Upper lobe of right lung (tissue), 1 donor: ENCODE results near the gene UBAC2. TPM values are rescaled to one million over a fixed set of nuclear protein-coding genes. Genes with fewer than 3 reads are reported as not detected.
"Not testable (repeated sequence)": the region's sequence is repeated elsewhere in the genome, so short reads cannot be mapped to it uniquely, and the experiment has no call there.

Experiments used
- ATAC-seq: fragments of 200-7000 bp; cut with Tn5 transposase; one replicate; pipeline ENCODE4 v1.9.1; 2020; ENCODE audit warnings: mild to moderate bottlenecking, moderate library complexity
- DNase-seq: peaks from one replicate; pipeline ENCODE4 v3.0.0-alpha.2; 2020
- H3K27ac ChIP-seq: fragments of 200-600 bp; one replicate; pipeline ENCODE4 v1.8.0; 2022
- H3K27me3 ChIP-seq: fragments of 200-600 bp; one replicate; pipeline ENCODE4 v1.8.0; 2022; ENCODE audit warnings: mild to moderate bottlenecking
- H3K36me3 ChIP-seq: fragments of 200-600 bp; one replicate; pipeline ENCODE4 v1.8.0; 2022
- H3K4me1 ChIP-seq: fragments of 200-600 bp; one replicate; pipeline ENCODE4 v1.8.0; 2022
- H3K4me3 ChIP-seq: fragments of 200-600 bp; one replicate; pipeline ENCODE4 v1.8.0; 2022; ENCODE audit warnings: mild to moderate bottlenecking
- H3K9me3 ChIP-seq: fragments of 200-600 bp; one replicate; pipeline ENCODE4 v1.8.0; 2022
- intact Hi-C: fragments of 100-400 bp; cut with DNase I; formaldehyde crosslinking; loops from one replicate; pipeline ENCODE4 v1.11.0; 2022
- total RNA-seq: library from RNA; stranded (reverse); fragmentation: NEBNext Ultra II Directional; extraction: Animal tissue kit (Norgen Biotek cat#: 25700); gene quantifications from one replicate; pipeline ENCODE4 v1.2.1, GENCODE V29; 2021
- TF ChIP-seq, protein P1 (sequence below): fragments of 200-600 bp; IDR thresholded peaks from one replicate; pipeline ENCODE4 v1.8.0; 2022; ENCODE audit warnings: antibody characterized with exemption
- donor health status: DM: no; HTN: yes; CAD: no; lungs with severe emphysema.

The UBAC2 gene
- total RNA-seq, 1 donor from 2014 or later: 50.2 TPM

DNA sequence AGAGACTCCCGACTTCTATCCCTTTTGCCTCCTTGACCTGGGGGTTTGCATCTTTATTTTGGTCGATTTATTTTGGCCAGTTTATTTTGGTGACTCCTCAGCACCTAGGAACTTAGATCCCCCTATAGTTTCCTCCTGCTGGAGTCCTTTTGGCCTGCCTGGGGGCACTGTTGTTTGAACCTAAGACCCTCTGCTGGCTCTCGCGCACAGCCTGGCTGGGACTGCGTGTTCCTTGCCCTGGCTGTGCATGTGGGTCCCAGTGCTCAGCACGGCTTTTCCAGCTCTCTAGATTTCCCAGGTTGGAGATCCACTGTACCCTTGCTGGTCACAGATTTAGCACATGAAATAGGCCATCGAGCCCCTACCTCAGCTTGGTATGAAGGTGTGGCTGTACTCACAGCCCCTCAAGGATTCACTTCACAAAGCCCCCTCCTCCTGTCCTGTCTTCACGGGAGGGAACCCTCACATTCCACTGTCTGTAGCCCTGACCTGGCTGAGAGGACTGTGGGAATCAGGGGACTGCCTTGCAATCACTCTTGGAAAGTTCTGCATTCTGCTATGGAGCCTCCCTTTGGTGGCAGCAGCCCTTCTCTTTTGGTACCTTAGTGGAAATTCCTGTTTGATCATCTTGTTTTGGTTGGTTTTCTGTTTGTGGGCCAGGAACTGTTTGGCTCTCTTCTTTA, 8.3 kb downstream of the UBAC2 start:
- no peaks in the 10 kb centered on the region for H3K36me3 ChIP-seq
- H3K4me1 ChIP-seq: no peaks in the 10 kb centered on the region
- no peak overlapping the region for H3K4me3 ChIP-seq
- DNase-seq (no peak), ATAC-seq (no peak)
- no peaks in the 10 kb centered on the region for H3K27me3 ChIP-seq
- intact Hi-C loops: no loop called here
- no peaks in the 10 kb centered on the region for H3K9me3 ChIP-seq
- TF ChIP-seq, protein P1, sequence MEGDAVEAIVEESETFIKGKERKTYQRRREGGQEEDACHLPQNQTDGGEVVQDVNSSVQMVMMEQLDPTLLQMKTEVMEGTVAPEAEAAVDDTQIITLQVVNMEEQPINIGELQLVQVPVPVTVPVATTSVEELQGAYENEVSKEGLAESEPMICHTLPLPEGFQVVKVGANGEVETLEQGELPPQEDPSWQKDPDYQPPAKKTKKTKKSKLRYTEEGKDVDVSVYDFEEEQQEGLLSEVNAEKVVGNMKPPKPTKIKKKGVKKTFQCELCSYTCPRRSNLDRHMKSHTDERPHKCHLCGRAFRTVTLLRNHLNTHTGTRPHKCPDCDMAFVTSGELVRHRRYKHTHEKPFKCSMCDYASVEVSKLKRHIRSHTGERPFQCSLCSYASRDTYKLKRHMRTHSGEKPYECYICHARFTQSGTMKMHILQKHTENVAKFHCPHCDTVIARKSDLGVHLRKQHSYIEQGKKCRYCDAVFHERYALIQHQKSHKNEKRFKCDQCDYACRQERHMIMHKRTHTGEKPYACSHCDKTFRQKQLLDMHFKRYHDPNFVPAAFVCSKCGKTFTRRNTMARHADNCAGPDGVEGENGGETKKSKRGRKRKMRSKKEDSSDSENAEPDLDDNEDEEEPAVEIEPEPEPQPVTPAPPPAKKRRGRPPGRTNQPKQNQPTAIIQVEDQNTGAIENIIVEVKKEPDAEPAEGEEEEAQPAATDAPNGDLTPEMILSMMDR: no peak
- H3K27ac ChIP-seq: no peak overlapping the region

DNA sequence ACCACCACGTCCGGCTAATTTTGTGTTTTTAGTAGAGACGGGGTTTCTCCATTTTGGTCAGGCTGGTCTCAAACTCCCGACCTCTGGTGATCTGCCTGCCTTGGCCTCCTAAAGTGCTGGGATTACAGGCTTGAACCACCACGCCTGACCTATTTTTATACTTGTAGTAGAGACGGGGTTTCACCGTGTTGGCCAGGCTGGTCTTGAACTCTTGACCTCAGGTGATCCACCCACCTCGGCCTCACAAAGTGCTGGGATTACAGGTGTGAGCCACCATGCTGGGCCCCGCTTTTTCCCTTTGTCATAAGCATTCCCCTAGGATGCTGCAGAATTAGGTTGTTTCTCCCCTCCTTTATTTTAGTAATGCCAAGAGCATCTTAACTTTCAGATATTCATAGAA, 10.0 kb downstream of the UBAC2 start:
- H3K27me3 ChIP-seq, intact Hi-C loops, DNase-seq, ATAC-seq, H3K4me1 ChIP-seq, H3K4me3 ChIP-seq, H3K9me3 ChIP-seq, H3K27ac ChIP-seq, H3K36me3 ChIP-seq: not testable (repeated sequence)

DNA sequence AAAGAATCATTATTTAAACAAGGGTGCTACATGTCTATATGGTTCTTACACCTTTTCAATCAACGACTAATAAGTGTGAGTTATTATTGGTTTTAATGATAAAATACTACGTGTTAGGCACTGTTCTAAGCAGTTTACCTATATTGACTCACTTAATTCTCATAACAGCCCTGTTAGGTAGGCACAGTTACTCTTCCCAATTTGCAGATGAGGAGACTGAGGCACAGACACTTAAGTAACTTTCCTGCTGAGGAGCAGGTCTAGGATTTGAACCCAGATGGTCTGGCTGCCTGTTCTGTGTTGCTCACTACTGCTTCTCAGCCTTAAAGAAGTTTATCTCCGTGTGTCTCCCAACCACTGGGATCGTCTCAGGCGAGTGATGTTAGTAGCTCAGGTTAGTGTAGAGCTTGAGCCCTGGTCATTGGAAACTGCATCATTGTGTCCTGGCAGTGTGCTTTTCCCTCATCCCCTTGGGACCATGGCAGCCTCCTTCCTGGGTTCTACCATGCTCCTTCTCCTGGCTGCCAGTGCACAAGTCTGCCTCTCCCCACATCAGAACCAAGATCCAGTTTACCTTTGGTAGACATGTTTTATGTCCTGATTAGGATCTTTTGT, 10.9 kb downstream of the UBAC2 start:
- Histone ChIP-seq H3K9me3 (no peaks in the 10 kb centered on the region), H3K36me3 (no peaks in the 10 kb centered on the region), H3K4me3 (no peak overlapping the region), H3K27me3 (no peaks in the 10 kb centered on the region), H3K27ac (no peak overlapping the region), H3K4me1 (no peaks in the 10 kb centered on the region)
- no peak for ATAC-seq
- TF ChIP-seq, protein P1: no peak
- intact Hi-C loops: no loop called here
- DNase-seq: no peak

DNA sequence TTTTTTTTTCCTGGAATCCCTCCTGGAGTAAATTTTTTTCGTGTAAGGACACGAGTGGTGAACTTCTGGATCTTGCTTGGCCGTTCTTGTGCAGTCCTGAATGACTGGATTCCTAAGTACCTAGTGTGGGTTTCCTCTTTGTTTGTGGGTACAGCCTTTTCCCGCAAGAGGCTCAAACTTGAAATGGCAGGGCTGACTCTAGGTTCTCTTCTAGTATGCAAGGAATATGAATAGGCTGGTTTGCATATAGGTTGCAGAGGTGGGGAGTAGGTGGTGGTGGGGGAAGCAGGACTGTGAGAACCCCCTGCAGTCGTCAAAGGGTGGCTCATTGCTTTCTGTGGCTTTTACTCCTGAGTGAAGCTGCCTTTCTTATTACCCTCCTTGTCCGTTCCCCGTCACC, 13.6 kb downstream of the UBAC2 start:
- TF ChIP-seq, protein P1: no peak
- Histone ChIP-seq H3K4me3 (no peak overlapping the region), H3K27ac (no peak overlapping the region), H3K36me3 (no peaks in the 10 kb centered on the region), H3K27me3 (no peaks in the 10 kb centered on the region), H3K9me3 (no peaks in the 10 kb centered on the region), H3K4me1 (peaks cover 23% of the 10 kb centered on the region)
- intact Hi-C loops: no loop called here
- DNase-seq (no peak), ATAC-seq (no peak)

DNA sequence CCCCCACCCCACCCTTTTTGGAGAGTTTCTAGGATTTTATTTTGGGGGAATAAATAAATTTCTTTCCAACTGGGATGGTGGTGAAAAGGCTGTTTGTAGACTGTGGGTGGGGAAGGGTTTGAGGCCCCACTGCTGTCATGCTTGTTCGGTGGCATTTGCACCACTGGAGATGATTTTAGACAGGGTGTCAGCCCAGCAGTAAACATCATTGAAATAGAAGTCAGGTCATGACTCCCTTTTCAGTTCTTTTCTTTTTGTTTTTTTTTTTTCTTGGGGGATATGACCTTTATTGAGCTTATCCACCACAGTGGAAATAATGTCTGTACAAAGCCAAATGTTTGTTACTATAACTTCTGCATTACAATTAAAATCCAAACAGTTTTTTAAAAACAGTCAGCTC, 14.1 kb downstream of the UBAC2 start:
- Histone ChIP-seq H3K36me3 (no peaks in the 10 kb centered on the region), H3K4me3 (no peak overlapping the region), H3K27ac (no peak overlapping the region), H3K9me3 (no peaks in the 10 kb centered on the region), H3K27me3 (no peaks in the 10 kb centered on the region), H3K4me1 (peaks cover 28% of the 10 kb centered on the region)
- intact Hi-C loops: no loop called here
- ATAC-seq (no peak), DNase-seq (no peak)
- TF ChIP-seq, protein P1: no peak

DNA sequence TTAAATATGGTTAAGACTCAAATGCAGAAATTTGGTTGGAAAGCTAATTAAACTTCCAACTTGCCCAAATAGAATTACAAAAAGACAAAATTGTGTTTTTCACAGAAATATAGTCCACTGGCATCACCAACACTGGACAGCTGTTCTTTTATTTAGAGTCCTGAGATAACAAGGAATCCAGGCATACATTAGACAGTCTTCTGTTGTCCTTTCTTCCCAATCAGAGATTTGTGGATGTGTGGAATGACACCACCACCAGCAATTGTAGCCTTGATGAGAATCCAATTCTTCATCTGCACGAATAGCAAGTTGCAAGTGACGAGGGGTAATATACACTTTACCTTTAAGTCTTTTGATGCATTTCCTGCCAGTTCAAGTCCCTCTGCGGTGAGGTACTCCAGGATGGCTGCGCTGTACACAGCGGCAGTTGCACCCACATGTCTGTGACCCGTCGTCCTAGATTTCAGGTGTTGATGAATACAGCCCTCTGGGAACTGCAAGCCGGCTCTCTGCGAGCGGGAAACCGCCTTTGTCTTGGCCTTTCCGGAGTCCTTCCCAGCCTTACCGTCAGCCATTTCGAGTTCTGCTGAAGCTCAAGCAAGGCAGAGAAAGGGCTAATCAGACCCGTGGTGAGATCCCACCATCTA, 14.7 kb downstream of the UBAC2 start:
- intact Hi-C loops: no loop called here
- Histone ChIP-seq H3K36me3 (no peaks in the 10 kb centered on the region), H3K9me3 (no peaks in the 10 kb centered on the region), H3K27me3 (no peaks in the 10 kb centered on the region), H3K27ac (peak overlapping the region; percentile 49), H3K4me3 (no peak overlapping the region), H3K4me1 (peaks cover 30% of the 10 kb centered on the region)
- ATAC-seq (peak; percentile 49), DNase-seq (no peak)
- TF ChIP-seq, protein P1: no peak
